Measurements from ENCODE around the gene ATXN2L.
A peak's percentile ranks its signal among the peaks of the same experiment; 100 is the strongest.
"Not testable (repeated sequence)": the region's sequence is repeated elsewhere in the genome, so short reads cannot be mapped to it uniquely, and the experiment has no call there.

ATXN2L gene

GRCh38 chr16:28869201-28869600, 46.4 kb downstream of the ATXN2L start:
- no peak for DNase-seq (ENCODE audit: low read depth)

- no peak for DNase-seq (ENCODE audit: low read depth)
Measured at GRCh38 chr16:28872952-28873351, 50.2 kb downstream of the ATXN2L start.

GRCh38 chr16:28873543-28874201, 50.9 kb downstream of the ATXN2L start:
- peak; percentile 34 for DNase-seq (ENCODE audit: low read depth)

- DNase-seq (ENCODE audit: low read depth), result no peak
Measured at GRCh38 chr16:28874406-28874805, 51.6 kb downstream of the ATXN2L start.

- DNase-seq (ENCODE audit: low read depth), result no peak
Measured at GRCh38 chr16:28875134-28876018, 52.6 kb downstream of the ATXN2L start.

- no peak for DNase-seq (ENCODE audit: low read depth)
Measured at GRCh38 chr16:28876019-28876659, 53.3 kb downstream of the ATXN2L start.

- no peak for DNase-seq (ENCODE audit: low read depth)
Measured at GRCh38 chr16:28876973-28877654, 54.3 kb downstream of the ATXN2L start.

- DNase-seq (ENCODE audit: low read depth), result no peak
Measured at GRCh38 chr16:28877655-28878000, 54.8 kb downstream of the ATXN2L start.

- DNase-seq (ENCODE audit: low read depth), result no peak
Measured at GRCh38 chr16:28878083-28878926, 55.5 kb downstream of the ATXN2L start, which contains the start of gene ATP2A1. Gene ATP2A1, plus strand, starts transcription at chr16:28878488. Its CDS starts 184 bp downstream, at chr16:28878672.

GRCh38 chr16:28879261-28879840, 56.6 kb downstream of the ATXN2L start:
- DNase-seq (ENCODE audit: low read depth), result no peak

GRCh38 chr16:28879841-28880588, 57.2 kb downstream of the ATXN2L start:
- DNase-seq (ENCODE audit: low read depth), result peak; percentile 80

- no peak for DNase-seq (ENCODE audit: low read depth)
Measured at GRCh38 chr16:28880589-28880915, 57.8 kb downstream of the ATXN2L start.

- DNase-seq (ENCODE audit: low read depth), result no peak
Measured at GRCh38 chr16:28880955-28881354, 58.2 kb downstream of the ATXN2L start.

GRCh38 chr16:28881565-28881964, 58.8 kb downstream of the ATXN2L start:
- DNase-seq (ENCODE audit: low read depth), result not testable (repeated sequence)

GRCh38 chr16:28882551-28883160, 59.9 kb downstream of the ATXN2L start:
- no peak for DNase-seq (ENCODE audit: low read depth)

- no peak for DNase-seq (ENCODE audit: low read depth)
Measured at GRCh38 chr16:28883221-28883996, 60.6 kb downstream of the ATXN2L start.

GRCh38 chr16:28884045-28884444, 61.2 kb downstream of the ATXN2L start:
- no peak for DNase-seq (ENCODE audit: low read depth)
